NCI-H128 (cell line): ENCODE measurements around the gene ARHGAP9.

Source experiments
- DNase-seq: peaks from one replicate; lab custom pipeline; 2025; ENCODE audit not compliant: unreplicated experiment; lab: John Stamatoyannopoulos, UW

Gene ARHGAP9

GRCh38 chr12:57479376-57480115, at the start of gene ARHGAP9:
Gene ARHGAP9, minus strand, starts transcription at chr12:57479866. Its CDS starts 460 bp downstream, at chr12:57479406.
- no peak for DNase-seq

- no peak for DNase-seq
Measured at GRCh38 chr12:57528831-57529555, 49.3 kb upstream of the ARHGAP9 start.

- DNase-seq = no peak
Measured at GRCh38 chr12:57528176-57528575, 48.5 kb upstream of the ARHGAP9 start.

GRCh38 chr12:57527184-57527583, 47.5 kb upstream of the ARHGAP9 start:
- no peak for DNase-seq

- DNase-seq = no peak
Measured at GRCh38 chr12:57526477-57527126, 46.9 kb upstream of the ARHGAP9 start.

GRCh38 chr12:57525615-57526383, 46.1 kb upstream of the ARHGAP9 start:
- DNase-seq = no peak

GRCh38 chr12:57524814-57525614, 45.3 kb upstream of the ARHGAP9 start:
- DNase-seq = no peak

- DNase-seq = no peak
Measured at GRCh38 chr12:57523706-57524614, 44.3 kb upstream of the ARHGAP9 start.

- no peak for DNase-seq
Measured at GRCh38 chr12:57522887-57523705, 43.4 kb upstream of the ARHGAP9 start.

GRCh38 chr12:57522011-57522886, 42.6 kb upstream of the ARHGAP9 start, which contains the start of gene MBD6:
Gene MBD6, plus strand, starts transcription at chr12:57522824. Its CDS starts 1,480 bp downstream, at chr12:57524304.
- peak; percentile 71 for DNase-seq

- DNase-seq = no peak
Measured at GRCh38 chr12:57521525-57522010, 41.9 kb upstream of the ARHGAP9 start.

GRCh38 chr12:57520053-57520818, 40.6 kb upstream of the ARHGAP9 start, which contains the start of gene DDIT3:
Gene DDIT3, minus strand, starts transcription at chr12:57520514. Its CDS starts 3,108 bp downstream, at chr12:57517406.
- peak; percentile 98 for DNase-seq

GRCh38 chr12:57519796-57520052, 40.1 kb upstream of the ARHGAP9 start:
- DNase-seq = no peak

- no peak for DNase-seq
Measured at GRCh38 chr12:57518920-57519795, 39.5 kb upstream of the ARHGAP9 start.

- no peak for DNase-seq
Measured at GRCh38 chr12:57518176-57518919, 38.7 kb upstream of the ARHGAP9 start.
